Measurements from ENCODE around the gene SMIM14. TPM values are rescaled to one million over a fixed set of nuclear protein-coding genes. Genes with fewer than 3 reads are reported as not detected.

Gene SMIM14
- total and polyA plus RNA-seq, 2 of the 8 experiments (the other 6 are each of a cell fraction or from before 2014, with no cell fraction given): 29.1 to 31.0 TPM

GRCh38 chr4:39638354-39639239 is at the start of gene SMIM14 (continued):
- TF ChIP-seq SAP30 (IDR thresholded peaks at IDR 0.05; ENCODE audit: insufficient read depth, insufficient replicate concordance, low read length) (peak; percentile 54), CREB1 (IDR thresholded peaks at IDR 0.05) (peak; percentile 77), RBBP5 (IDR thresholded peaks at IDR 0.05; ENCODE audit: borderline replicate concordance, low read depth, low read length) (0 out of 2 replicates have a peak, but pooled peaks have one; percentile 53), CBX8 (IDR thresholded peaks at IDR 0.05; ENCODE audit: borderline replicate concordance, low read depth, low read length) (no peak), CTBP2 (IDR thresholded peaks at IDR 0.05; ENCODE audit: borderline replicate concordance, insufficient read depth, insufficient read length, low read length) (peak; percentile 24), RAD21 (IDR thresholded peaks at IDR 0.05 in 1 of 2, conservative IDR thresholded peaks at IDR 0.05 in 1 of 2; ENCODE audit: low read depth in 2 of 2, low read length in 2 of 2) (peak in 1 of 2 experiments; percentile 15; a peak in 1 of 4 replicates), CHD1 (IDR thresholded peaks at IDR 0.05; ENCODE audit: low read depth, low read length) (no peak; the same call in 1 of the 2 replicates), HDAC2 (IDR thresholded peaks at IDR 0.05; ENCODE audit: borderline replicate concordance in 1 of 2, low read depth in 2 of 2, low read length in 2 of 2) (peak; percentile 15 to 98; a peak in 2 of 4 replicates), MAFK (IDR thresholded peaks at IDR 0.05; ENCODE audit: low read depth, low read length) (no peak), PHF8 (conservative IDR thresholded peaks at IDR 0.05; ENCODE audit: low read depth, low read length) (peak; percentile 77), SIRT6 (IDR thresholded peaks at IDR 0.05; ENCODE audit: low read length) (no peak), JUN (IDR thresholded peaks at IDR 0.05; ENCODE audit: low read depth, low read length) (no peak), HDAC6 (IDR thresholded peaks at IDR 0.05; ENCODE audit: low read depth, low read length) (no peak), BACH1 (IDR thresholded peaks at IDR 0.05; ENCODE audit: low read length) (peak; percentile 88), GABPA (IDR thresholded peaks at IDR 0.05; ENCODE audit: borderline replicate concordance, insufficient read depth, low read length) (no peak), EGR1 (IDR thresholded peaks at IDR 0.05; ENCODE audit: borderline replicate concordance, low read depth, low read length) (peak; percentile 96), ZNF274 (IDR thresholded peaks at IDR 0.05; ENCODE audit: borderline replicate concordance, extremely low read depth, low read length) (no peak), BRCA1 (IDR thresholded peaks at IDR 0.05; ENCODE audit: low read depth, low read length) (no peak)
- TF ChIP-seq, protein P1, sequence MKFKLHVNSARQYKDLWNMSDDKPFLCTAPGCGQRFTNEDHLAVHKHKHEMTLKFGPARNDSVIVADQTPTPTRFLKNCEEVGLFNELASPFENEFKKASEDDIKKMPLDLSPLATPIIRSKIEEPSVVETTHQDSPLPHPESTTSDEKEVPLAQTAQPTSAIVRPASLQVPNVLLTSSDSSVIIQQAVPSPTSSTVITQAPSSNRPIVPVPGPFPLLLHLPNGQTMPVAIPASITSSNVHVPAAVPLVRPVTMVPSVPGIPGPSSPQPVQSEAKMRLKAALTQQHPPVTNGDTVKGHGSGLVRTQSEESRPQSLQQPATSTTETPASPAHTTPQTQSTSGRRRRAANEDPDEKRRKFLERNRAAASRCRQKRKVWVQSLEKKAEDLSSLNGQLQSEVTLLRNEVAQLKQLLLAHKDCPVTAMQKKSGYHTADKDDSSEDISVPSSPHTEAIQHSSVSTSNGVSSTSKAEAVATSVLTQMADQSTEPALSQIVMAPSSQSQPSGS (IDR thresholded peaks at IDR 0.05; ENCODE audit: low read length): no peak; the same call in 1 of the 2 replicates
- TF ChIP-seq, protein P2, sequence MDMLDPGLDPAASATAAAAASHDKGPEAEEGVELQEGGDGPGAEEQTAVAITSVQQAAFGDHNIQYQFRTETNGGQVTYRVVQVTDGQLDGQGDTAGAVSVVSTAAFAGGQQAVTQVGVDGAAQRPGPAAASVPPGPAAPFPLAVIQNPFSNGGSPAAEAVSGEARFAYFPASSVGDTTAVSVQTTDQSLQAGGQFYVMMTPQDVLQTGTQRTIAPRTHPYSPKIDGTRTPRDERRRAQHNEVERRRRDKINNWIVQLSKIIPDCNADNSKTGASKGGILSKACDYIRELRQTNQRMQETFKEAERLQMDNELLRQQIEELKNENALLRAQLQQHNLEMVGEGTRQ (IDR thresholded peaks at IDR 0.05; ENCODE audit: low read length): no peak
